HS-5 (cell line): ENCODE measurements around the gene F2RL3.
"Not testable (repeated sequence)": the region's sequence is repeated elsewhere in the genome, so short reads cannot be mapped to it uniquely, and the experiment has no call there.

Source experiments
- DNase-seq: peaks from one replicate; pipeline ENCODE4 v3.0.0-alpha.2; 2012; ENCODE audit warnings: low read depth

The F2RL3 gene

DNA sequence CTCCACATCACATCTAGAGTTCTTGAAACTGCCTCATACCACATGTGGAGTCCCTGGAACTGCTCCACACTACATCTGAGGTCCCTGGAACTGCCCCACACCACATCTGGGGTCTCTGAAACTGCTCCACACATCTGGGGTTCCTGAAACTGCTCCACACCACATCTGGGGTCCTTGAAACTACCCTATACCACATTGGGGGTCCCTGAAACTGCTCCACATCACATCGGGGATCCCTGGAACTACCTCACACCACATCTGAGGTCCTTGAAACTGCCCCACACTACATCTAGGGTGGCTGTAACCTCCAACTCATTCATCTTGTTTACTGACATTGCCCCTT, 33.8 kb downstream of the F2RL3 start:
- no peak for DNase-seq

DNA sequence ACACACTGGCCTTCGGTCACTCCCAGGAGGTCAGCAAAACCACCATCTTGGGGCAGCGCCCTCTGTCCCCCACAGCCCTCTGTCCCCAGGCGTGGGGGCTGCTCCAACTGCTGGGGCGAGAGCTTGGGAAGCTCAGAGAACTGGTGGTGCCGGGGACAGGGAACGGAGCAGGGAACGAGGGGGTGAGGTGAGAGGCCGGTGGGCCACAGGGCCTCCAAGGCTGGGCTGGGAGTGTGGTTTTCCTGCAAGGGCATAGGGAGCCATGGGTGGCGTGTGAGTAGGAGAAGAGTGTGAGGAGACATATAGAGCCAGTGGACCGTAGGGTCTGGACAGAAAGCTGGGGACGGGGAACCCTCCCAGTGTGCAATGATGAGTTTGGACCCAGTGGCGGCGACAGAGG, 34.1 kb downstream of the F2RL3 start:
- no peak for DNase-seq

- DNase-seq = no peak
Measured at GRCh38 chr19:16927883-16928282, 39.1 kb downstream of the F2RL3 start.

DNA sequence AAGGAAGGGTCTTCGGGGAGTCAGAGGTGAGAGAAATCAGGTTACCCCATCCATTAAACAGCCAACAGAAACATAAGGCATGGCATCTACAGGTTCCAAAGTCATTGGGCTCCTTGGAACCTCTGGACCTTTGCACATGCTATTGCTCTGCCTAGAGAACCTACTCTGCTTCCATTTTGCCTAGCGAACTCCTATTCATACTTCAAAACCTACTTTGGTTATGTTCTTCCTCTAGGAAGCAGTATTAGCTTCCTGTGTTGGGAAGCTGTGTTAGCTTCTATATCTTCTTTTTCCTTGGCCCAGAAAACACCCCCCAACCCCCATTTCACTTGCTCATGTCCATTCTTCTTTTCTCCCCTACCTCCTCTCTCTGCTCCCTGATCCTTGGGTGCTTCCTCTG, 39.6 kb downstream of the F2RL3 start:
- DNase-seq = no peak

- no peak for DNase-seq
Measured at GRCh38 chr19:16928916-16929315, 40.1 kb downstream of the F2RL3 start.

GRCh38 chr19:16930753-16931152, 42.0 kb downstream of the F2RL3 start:
- DNase-seq = no peak

GRCh38 chr19:16931306-16931705, 42.5 kb downstream of the F2RL3 start:
- DNase-seq = no peak

GRCh38 chr19:16934489-16934888, 45.7 kb downstream of the F2RL3 start:
- no peak for DNase-seq

DNA sequence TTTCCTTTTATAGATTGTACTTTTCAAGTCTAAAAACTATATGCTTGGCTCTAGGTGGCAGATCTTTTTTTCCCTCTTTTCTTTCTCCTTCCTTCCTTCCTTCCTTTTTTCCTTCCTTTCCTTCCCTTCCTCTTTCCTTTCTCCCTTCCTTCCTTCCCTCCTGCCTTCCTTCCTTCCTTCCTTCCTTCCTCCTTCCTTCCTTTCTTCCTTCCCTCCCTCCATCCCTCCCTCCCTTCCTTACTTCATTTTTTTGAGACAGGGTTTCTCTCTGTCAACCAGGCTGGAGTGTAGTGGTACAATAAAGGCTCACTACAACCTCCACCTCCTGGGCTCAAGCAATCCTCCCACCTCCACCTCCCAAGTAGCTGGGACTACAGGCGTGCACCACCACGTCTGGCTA, 48.1 kb downstream of the F2RL3 start:
- DNase-seq = no peak

DNA sequence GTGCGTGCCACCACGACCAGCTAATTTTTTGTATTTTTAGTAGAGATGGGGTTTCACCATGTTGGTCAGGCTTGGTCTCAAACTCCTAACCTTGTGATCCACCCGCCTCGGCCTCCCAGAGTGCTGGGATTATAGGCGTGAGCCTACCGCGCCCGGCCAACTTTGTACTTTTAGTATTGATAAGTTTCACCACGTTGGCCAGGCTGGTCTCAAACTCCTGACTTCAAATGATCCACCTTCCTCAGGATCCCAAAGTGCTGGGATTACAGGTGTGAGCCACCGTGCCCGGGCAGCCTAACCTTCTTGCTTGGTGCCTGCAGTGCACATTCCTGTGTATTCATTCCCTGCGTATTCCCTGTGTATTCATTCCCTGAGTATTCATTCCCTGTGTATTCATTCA, 49.0 kb downstream of the F2RL3 start:
- not testable (repeated sequence) for DNase-seq

DNA sequence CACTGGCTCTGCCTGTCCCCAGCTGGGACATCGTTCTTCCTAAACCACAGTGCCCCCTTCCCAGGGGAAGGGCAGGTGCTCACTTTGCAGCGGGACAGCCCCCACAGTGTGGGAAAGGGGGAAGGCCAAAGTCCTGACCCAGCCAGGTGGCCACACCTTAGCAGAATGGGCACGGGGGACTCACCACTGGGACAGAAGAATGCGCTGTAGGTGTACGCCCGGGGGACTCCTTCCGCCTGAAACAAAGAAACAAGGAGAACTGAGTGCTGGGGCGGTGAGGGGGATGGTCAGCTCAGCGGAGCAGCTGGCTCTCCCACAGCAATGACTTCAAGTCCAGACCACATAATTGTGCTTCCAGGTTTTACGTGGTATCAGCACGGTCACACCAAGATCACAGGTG, 49.4 kb downstream of the F2RL3 start:
- no peak for DNase-seq

DNA sequence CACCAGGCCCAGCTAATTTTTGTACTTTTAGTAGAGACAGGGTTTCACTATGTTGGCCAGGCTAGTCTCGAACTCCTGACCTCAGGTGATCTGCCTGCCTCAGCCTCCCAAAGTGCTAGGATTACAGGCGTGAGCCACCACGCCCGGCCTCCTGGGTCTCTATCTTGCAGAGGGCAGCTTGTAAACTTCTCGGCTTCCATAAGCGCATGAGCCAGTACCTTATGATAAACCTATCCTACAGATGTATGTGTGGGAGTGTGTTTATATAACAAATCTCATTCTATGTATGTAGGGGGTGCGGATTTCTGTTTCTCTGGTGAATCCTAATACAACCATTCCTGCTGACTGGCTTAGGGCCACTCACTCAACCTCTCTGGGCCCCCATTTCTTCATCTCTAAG, 51.3 kb downstream of the F2RL3 start:
- not testable (repeated sequence) for DNase-seq

GRCh38 chr19:16940626-16941025, 51.8 kb downstream of the F2RL3 start:
- DNase-seq = no peak
